Upper lobe of left lung (tissue), 6 donors: Measurements from ENCODE around the gene CPT1A. TPM values are rescaled to one million over a fixed set of nuclear protein-coding genes. Genes with fewer than 3 reads are reported as not detected.

Experiments used
- ATAC-seq, 2 donors: fragments of 200-7000 bp; cut with Tn5 transposase; one replicate each; pipeline ENCODE4 v1.9.1; 2022; ENCODE audit warnings: mild to moderate bottlenecking in 2 of 2, moderate library complexity in 2 of 2; ENCODE audit not compliant: low FRiP score in 2 of 2
- DNase-seq, 2 donors: peaks; one replicate each; pipeline ENCODE4 v3.0.0-alpha.2; 2019 to 2020
- H3K27ac ChIP-seq, 4 donors: fragments of 200-600 bp; sonication (generic); one replicate each; pipeline ENCODE4 v1.5.1; 2016 to 2019
- H3K27me3 ChIP-seq, 4 donors: fragments of 200-600 bp; sonication (generic); one replicate each; pipeline ENCODE4 v1.5.1; 2017 to 2019
- H3K36me3 ChIP-seq, 4 donors: fragments of 200-600 bp; sonication (generic); one replicate each; pipeline ENCODE4 v1.5.1; 2016 to 2019
- H3K4me1 ChIP-seq, 4 donors: fragments of 200-600 bp; sonication (generic); one replicate each; pipeline ENCODE4 v1.5.1; 2018 to 2019
- H3K4me3 ChIP-seq, 4 donors: fragments of 200-600 bp; sonication (generic); one replicate each; pipeline ENCODE4 v1.5.1; 2017 to 2019; ENCODE audit warnings: mild to moderate bottlenecking in 2 of 4, moderate library complexity in 1 of 4
- H3K9me3 ChIP-seq, 4 donors: fragments of 200-600 bp; sonication (generic); one replicate each; pipeline ENCODE4 v1.5.1; 2018 to 2019
- EP300 ChIP-seq, 4 donors: sonication (generic); formaldehyde crosslinking; IDR thresholded peaks; one replicate each; pipeline ENCODE4 v1.5.1; 2017; ENCODE audit warnings: antibody characterized with exemption in 4 of 4, control low read depth in 2 of 4
- POLR2A ChIP-seq, 4 donors: fragments of 450-650 bp; IDR thresholded peaks; one replicate each; pipeline ENCODE4 v1.5.1; 2016 to 2017; ENCODE audit warnings: antibody characterized with exemption in 4 of 4, mild to moderate bottlenecking in 2 of 4
- POLR2AphosphoS5 ChIP-seq, 2 donors: sonication (generic); formaldehyde crosslinking; IDR thresholded peaks; one replicate each; pipeline ENCODE4 v1.5.1; 2017; ENCODE audit warnings: antibody characterized with exemption in 2 of 2
- WGBS, 2 donors: methylation state at CpG; one replicate each; pipeline ENCODE4 v1.1.5; 2017 to 2018; 5-methylcytosine and 5-hydroxymethylcytosine counted together
- total RNA-seq, 6 donors: library from RNA; depleted of rRNA in 4 of 6; stranded (reverse); fragments of >200 nt in 4 of 6; gene quantifications; one replicate each; pipeline versions ENCODE4 v1.1.0 to v1.2.1, GENCODE V29; 2016 to 2021
- TF ChIP-seq, protein P1 (sequence below), 6 experiments: fragments of 450-650 bp in 4 of 6; fragments of 200-600 bp in 2 of 6; sonication (generic) in 2 of 6; IDR thresholded peaks; one replicate each; pipeline ENCODE4 v1.5.1; 2016 to 2019; ENCODE audit warnings: antibody characterized with exemption in 6 of 6
- donor health status: DM: no; HTN: no; CAD: no; lungs with moderate emphysema.
- donor health status: DM: no; HTN: yes; CAD: no; lungs with severe emphysema.

The CPT1A gene
- total RNA-seq, 6 donors from 2014 or later: 38.2 to 91.8 (median 63.3) TPM

GRCh38 chr11:68804786-68805185 lies 36.9 kb downstream of the CPT1A start:
- Histone ChIP-seq H3K4me3 (no peak overlapping the region), H3K27ac (no peak overlapping the region), H3K27me3 (no peaks in the 10 kb centered on the region), H3K36me3 (peaks cover 16 to 88% (median 60%) of the 10 kb centered on the region in 4 donors), H3K4me1 (peaks cover 0 to 5% (median 2%) of the 10 kb centered on the region in 4 donors), H3K9me3 (no peaks in the 10 kb centered on the region)
- no peak for ATAC-seq
- 50 to 83% methylated on average over 2 to 3 of the region's 3 CpGs for WGBS, 2 donors
- TF ChIP-seq, protein P1, sequence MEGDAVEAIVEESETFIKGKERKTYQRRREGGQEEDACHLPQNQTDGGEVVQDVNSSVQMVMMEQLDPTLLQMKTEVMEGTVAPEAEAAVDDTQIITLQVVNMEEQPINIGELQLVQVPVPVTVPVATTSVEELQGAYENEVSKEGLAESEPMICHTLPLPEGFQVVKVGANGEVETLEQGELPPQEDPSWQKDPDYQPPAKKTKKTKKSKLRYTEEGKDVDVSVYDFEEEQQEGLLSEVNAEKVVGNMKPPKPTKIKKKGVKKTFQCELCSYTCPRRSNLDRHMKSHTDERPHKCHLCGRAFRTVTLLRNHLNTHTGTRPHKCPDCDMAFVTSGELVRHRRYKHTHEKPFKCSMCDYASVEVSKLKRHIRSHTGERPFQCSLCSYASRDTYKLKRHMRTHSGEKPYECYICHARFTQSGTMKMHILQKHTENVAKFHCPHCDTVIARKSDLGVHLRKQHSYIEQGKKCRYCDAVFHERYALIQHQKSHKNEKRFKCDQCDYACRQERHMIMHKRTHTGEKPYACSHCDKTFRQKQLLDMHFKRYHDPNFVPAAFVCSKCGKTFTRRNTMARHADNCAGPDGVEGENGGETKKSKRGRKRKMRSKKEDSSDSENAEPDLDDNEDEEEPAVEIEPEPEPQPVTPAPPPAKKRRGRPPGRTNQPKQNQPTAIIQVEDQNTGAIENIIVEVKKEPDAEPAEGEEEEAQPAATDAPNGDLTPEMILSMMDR (IDR thresholded peaks at IDR 0.05): no peak
- TF ChIP-seq POLR2AphosphoS5 (IDR thresholded peaks at IDR 0.05) (no peak), POLR2A (IDR thresholded peaks at IDR 0.05) (no peak), EP300 (IDR thresholded peaks at IDR 0.05) (no peak)
- no peak for DNase-seq

DNA sequence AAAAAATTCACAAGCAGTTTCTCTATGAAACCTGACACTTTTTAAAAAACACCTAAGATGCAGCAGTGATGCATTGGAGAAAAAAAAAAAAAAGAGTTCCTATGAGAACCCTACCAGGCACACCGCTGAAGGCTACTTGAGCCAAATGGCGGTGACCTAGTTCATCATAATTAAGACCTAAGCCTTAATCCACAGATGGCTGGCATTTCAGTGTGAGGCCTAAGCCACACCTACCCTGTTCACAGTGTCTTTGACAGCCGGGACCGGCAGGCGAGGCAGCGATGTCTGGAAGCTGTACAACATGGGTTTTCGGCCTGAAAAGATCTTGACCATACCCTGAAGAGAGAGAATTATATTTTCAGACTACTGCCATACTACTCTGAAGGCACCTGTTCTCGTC lies 38.0 kb downstream of the CPT1A start:
- TF ChIP-seq POLR2AphosphoS5 (IDR thresholded peaks at IDR 0.05) (no peak), EP300 (IDR thresholded peaks at IDR 0.05) (no peak), POLR2A (IDR thresholded peaks at IDR 0.05) (no peak)
- TF ChIP-seq, protein P1 (IDR thresholded peaks at IDR 0.05): no peak
- no peak overlapping the region for H3K27ac ChIP-seq
- no peaks in the 10 kb centered on the region for H3K9me3 ChIP-seq
- no peak overlapping the region for H3K4me3 ChIP-seq
- DNase-seq: no peak
- ATAC-seq: no peak
- H3K36me3 ChIP-seq: peaks cover 16 to 98% (median 66%) of the 10 kb centered on the region in 4 donors
- WGBS, 2 donors: 89 to 94% methylated on average over 8 of the region's 8 CpGs
- peaks cover 0 to 5% (median 2%) of the 10 kb centered on the region in 4 donors for H3K4me1 ChIP-seq
- no peaks in the 10 kb centered on the region for H3K27me3 ChIP-seq

DNA sequence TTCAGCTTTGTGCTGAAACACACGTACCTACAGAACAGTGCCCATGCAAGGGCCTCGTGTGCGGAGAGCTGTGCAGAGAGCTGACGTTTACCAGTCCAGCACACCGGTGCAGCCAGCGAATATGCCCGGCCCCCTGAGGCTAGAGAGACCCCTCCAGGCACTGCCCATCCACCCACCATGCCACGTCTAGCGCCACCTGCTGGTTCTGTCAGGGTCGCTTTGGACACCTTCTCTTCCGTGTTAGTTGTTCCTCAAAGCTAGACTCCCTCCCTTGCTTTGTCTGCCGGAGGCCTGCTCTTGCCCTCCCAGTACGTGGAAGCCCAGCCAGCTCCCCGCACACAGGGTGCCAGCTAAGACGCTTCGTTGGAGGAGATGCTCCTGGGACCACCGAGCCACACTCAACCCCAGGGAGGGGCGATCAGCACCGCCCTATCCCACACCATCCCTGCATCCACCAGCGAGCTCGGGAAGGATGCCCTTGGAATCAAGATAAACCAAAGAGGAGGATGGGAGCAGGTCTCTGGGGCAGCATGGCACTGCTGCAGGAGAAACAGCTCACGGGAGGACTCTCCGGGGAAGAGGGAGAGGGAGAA lies 43.4 kb downstream of the CPT1A start:
- TF ChIP-seq, protein P1 (IDR thresholded peaks at IDR 0.05): peak; percentile 40 to 55 (median 50)
- no peak for TF ChIP-seq EP300 (IDR thresholded peaks at IDR 0.05)
- Histone ChIP-seq H3K27ac (no peak overlapping the region), H3K4me3 (no peak overlapping the region), H3K9me3 (no peaks in the 10 kb centered on the region), H3K4me1 (peaks cover 0 to 5% (median 0%) of the 10 kb centered on the region in 4 donors), H3K27me3 (no peaks in the 10 kb centered on the region), H3K36me3 (peaks cover 28 to 100% (median 77%) of the 10 kb centered on the region in 4 donors)
- ATAC-seq (peak; percentile 39 to 52), DNase-seq (peak in 1 of 2 donors; percentile 25)
- WGBS, 2 donors: 75 to 81% methylated on average over 15 to 23 of the region's 23 CpGs

- DNase-seq: peak in 1 of 2 donors; percentile 67
- ATAC-seq: no peak
- Histone ChIP-seq H3K9me3 (no peaks in the 10 kb centered on the region), H3K27ac (no peak overlapping the region), H3K4me1 (peaks cover 0 to 5% (median 0%) of the 10 kb centered on the region in 4 donors), H3K4me3 (no peak overlapping the region), H3K27me3 (no peaks in the 10 kb centered on the region), H3K36me3 (peaks cover 24 to 100% (median 83%) of the 10 kb centered on the region in 4 donors)
- no peak for TF ChIP-seq POLR2A (IDR thresholded peaks at IDR 0.05)
- TF ChIP-seq, protein P1 (IDR thresholded peaks at IDR 0.05): no peak
- no peak for TF ChIP-seq EP300 (IDR thresholded peaks at IDR 0.05)
- no peak for TF ChIP-seq POLR2AphosphoS5 (IDR thresholded peaks at IDR 0.05)
- WGBS, 2 donors: 89 to 91% methylated on average over 19 of the region's 19 CpGs
Observed at GRCh38 chr11:68796801-68797200, 44.9 kb downstream of the CPT1A start.
